TTC549 (cell line): Measurements from ENCODE around the gene YRDC.

Experiments used
- FAIRE-seq: peaks from 2 replicates; lab custom pipeline; 2012; peaks lifted over from hg19 to GRCh38; lab: Jason Lieb, UNC

Gene YRDC

DNA sequence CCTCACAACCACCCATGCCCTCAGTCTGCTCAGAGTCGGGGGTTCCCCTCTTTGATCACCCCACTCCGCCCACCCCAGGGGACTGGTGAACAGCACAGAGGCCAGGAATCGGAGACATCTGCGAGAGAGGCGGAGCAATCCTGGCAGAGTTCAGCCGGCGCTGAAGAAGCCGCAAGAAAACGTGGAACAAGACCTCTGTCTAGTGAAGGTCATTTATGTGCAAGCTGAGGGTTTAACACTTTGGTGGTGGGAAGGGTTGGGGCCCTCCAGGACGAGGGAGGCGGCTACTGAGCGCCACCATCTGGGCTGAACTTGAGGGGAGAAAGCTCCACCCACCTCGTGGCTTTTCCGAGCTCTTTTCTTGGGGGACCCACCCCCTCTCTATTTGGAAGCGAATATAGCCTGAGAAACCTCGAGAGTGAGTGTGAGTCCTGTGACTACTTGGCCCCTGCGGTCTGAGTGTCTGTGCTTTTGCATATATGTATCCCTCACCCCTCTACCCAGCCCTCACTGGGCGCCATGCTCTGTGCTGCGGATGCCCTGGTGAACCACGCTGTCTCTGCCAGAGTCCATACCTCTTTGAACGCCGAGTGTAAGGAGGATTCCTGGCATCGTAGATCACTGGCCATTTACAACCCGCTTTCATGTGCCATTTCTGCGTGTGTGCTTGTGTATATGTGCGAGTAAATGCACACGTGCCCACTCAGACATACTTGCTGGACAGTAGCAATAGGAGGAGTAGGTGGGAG, 41.9 kb downstream of the YRDC start:
- no peak for FAIRE-seq

- FAIRE-seq: no peak
These were observed 43.0 kb downstream of the YRDC start, which contains the start of gene EPHA10 for GRCh38 chr1:37764888-37765441. TSS of gene EPHA10 (minus strand) at chr1:37765120. CDS start at chr1:37765066, 54 bp downstream.

DNA sequence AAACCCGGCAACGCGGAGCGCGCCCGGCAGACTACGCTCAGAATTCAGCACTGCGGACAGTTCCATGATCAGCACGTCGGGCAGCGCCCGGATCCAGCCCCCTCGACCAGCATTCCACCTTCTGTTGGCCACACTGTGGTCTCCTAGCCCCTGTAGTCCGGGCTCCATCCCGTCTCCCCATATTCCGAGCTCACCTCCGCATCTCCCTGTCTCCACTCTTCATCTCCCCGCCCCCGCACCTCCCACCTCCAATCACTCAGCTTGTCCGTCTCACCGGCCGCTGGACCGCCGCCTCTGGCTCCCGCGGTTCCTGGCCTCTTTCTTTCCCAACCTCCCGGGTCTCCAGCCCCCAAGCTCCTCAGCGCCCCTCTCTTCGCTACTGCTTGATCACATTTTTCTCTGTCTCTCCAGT, 43.6 kb downstream of the YRDC start:
- no peak for FAIRE-seq

DNA sequence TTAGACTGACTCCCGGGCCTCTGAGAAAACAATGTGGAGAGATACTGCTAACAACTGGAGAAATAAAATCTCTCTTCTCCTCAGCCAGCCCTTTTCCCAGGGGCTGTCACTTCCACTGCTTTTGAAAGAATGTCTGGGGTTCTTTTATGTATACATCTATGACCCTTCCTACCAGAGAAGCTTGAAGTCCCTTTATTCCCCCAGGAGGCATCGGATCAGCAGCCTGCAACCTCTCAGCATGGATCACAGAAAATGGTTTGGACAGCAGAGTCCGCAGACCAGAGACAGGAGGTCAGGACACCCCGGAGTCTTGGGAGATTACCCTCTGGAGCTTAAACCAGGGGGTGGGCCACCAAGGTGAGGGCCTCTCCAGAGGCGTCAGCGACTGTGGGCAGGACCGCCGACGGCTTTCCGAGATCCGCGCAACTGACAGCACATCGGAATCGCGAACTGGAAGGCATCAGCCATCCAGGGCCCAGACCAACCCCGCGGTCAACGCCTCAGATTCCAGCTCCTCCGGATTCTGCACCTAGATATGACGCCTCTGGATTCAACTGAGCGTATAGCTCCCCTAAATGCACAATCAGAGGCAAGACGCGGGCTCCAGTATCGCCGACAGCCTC, 44.1 kb downstream of the YRDC start:
- no peak for FAIRE-seq

GRCh38 chr1:37762516-37762915, 45.5 kb downstream of the YRDC start:
- no peak for FAIRE-seq

DNA sequence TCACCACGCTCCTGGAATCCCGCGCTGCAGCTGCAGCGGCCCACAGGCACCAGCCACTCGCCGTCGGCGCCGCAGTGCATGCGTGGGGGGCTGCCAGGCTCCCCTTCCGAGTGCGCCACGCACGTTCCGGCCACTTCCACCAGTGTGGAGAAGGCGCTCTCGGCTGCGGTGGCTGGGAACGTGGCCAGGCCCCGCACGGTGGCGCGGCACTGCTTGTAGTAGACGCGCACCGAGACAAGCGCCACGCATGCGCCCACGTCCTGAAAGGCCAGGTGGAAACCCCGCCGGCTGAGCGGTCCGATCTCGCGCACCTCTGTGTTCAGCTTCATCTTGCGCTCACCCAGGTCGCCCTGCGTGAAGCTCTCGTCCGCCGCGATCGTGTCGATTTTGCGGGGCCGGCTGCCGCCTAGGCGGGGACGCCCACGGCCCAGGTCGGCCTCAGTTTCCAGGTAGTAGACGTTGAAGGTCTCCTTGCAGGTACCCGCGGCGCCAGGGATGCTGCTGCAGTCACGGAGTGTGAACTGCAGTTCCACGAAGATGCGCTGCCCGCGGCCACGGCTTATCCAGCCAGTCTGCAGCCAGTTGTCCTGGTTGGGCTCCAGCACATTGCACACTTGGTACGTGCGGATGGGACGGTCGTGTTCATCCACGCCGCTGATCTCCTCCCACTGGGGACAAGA, 46.5 kb downstream of the YRDC start:
- no peak for FAIRE-seq

- no peak for FAIRE-seq
These were observed 48.6 kb downstream of the YRDC start for GRCh38 chr1:37759451-37759850.

DNA sequence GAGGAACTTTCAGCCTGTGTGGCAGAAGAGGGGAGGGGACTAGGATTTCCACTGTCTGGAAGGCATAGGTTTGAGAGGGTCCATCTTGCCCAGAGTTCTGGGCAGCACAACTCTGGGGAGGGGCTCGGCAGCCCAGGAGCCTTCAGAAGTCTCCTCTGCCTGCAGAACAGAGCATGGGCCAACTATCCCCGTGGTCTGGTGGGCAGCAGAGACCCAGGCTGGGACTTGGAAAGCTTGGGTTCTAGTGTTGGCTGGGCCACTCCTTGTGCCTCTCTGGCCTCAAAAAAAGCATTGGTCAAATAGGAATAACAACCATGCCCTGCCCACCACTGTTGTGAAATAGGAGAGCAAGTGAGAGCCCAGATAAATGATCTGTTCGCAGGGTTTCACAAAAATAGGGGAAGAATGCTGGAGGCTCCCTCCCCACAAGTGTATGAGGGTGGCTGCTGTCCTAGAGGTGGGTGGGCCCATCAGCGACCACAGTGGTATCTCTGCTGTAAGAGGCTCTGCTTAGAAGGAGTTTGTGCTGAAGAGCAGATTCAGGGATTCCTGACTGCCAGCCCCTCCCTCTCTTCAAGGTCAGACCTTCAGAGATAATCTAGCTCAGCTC, 52.0 kb downstream of the YRDC start:
- FAIRE-seq: no peak

- FAIRE-seq: no peak
These were observed 52.7 kb downstream of the YRDC start for GRCh38 chr1:37755290-37755689.

DNA sequence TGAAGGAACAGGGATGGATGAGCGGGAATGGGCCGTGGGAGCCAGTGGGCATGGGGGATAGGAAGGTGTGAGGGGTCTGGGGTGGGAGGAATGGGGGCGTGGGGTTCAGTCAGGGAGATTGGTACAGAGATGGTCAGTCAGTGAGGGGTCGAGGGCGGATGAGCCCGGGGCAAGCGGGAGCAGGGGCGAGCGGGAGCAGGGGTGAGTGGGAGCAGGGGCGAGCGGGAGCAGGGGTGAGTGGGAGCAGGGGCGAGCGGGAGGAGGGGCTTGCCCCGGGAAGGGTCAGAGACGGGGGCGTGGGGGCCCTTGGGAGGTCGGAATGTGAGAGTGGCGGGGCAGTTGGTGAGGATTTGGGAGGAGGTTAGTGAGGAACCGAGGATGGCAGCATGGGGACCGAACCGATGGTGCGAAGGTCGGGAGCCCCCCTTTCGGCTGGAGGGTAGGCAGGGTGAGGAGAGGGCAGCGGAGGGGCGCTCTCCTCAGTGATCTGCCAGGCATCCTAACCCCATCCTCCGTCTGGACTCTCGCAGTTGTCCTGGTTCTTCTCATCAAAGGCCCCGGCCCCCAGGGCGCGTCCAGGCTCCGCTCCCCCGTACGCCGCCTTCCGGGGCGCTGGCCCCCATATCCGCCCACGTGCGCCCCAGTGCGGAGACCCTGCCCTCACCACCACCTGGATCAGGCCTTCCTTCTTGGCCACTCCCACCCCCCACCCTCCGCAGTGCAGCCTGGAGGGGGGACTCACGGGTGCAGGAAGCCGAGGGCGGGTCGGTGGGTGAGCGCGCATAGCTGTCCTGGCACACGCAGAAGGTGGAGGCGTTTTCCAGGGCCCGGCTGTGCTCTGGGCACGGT, 54.3 kb downstream of the YRDC start:
- FAIRE-seq: no peak
